K562 (cell line): ENCODE data around the gene C16orf89. TPM values are rescaled to one million over a fixed set of nuclear protein-coding genes. Genes with fewer than 3 reads are reported as not detected.
A peak's percentile ranks its signal among the peaks of the same experiment; 100 is the strongest.

Source experiments
- ATAC-seq: fragments of 200-7000 bp; cut with Tn5 transposase; 3 replicates; pipeline ENCODE4 v1.9.1; 2020; ENCODE audit warnings: moderate library complexity
- BruUV-seq: library from RNA; stranded (reverse); fragments of 400-500 nt; replicated peaks from 2 replicates; lab custom pipeline; 2021; lab: Mats Ljungman, UMichigan
- CTCF ChIA-PET: fragments of 300-600 bp; formaldehyde crosslinking; extraction: SDS; loops from one replicate; lab custom pipeline; 2021; ENCODE audit warnings: low intra/inter-chr PET ratio; lab: Yijun Ruan, JAX
- POLR2A ChIA-PET: fragments of 300-600, 350-650 bp; sonication (Branson Sonifier 250); formaldehyde crosslinking; extraction: SDS; loops from one replicate; lab custom pipeline; 2021; ENCODE audit warnings: antibody characterized with exemption, inconsistent platforms; lab: Yijun Ruan, JAX
- DNase-seq, 4 experiments: peaks; one replicate each; pipeline versions ENCODE4 v3.0.0 to v3.0.0-alpha.2; 2011 to 2018; ENCODE audit warnings: low spot score in 3 of 4, mixed read lengths in 3 of 4; ENCODE audit errors: extremely low read depth in 1 of 4
- FAIRE-seq: peaks from 2 replicates; lab custom pipeline; 2011; peaks lifted over from hg19 to GRCh38; lab: Jason Lieb, UNC
- H2AFZ ChIP-seq: 2 replicates; pipeline ENCODE4 v1.6.0; 2011; ENCODE audit warnings: low read depth, low read length, control low read depth, inconsistent platforms
- H3K27ac ChIP-seq: fragments of 200-600 bp; 3 replicates; pipeline ENCODE4 v1.8.0; 2011; ENCODE audit warnings: low read depth, mild to moderate bottlenecking, control low read depth, inconsistent platforms, low read length, moderate library complexity, mixed read lengths; ENCODE audit errors: extremely low read depth
- H3K27me3 ChIP-seq, 2 experiments: fragments of 300-600 bp in 1 of 2; 2 replicates in 1 of 2; 3 replicates in 1 of 2; pipeline versions ENCODE4 v1.6.0 to v1.8.0; 2011; ENCODE audit warnings: inconsistent platforms in 2 of 2, low read length in 2 of 2, mild to moderate bottlenecking in 1 of 2, mixed read lengths in 1 of 2, moderate library complexity in 1 of 2; ENCODE audit not compliant: control insufficient read depth in 2 of 2, insufficient read depth in 2 of 2
- H3K36me3 ChIP-seq: fragments of 300-600 bp; 3 replicates; pipeline ENCODE4 v1.8.0; 2011; ENCODE audit warnings: mild to moderate bottlenecking, low read length, inconsistent platforms; ENCODE audit not compliant: control insufficient read depth, insufficient read depth
- H3K4me1 ChIP-seq, 2 experiments: fragments of 200-600 bp in 1 of 2; replicated peaks in 1 of 2; 2 replicates in 1 of 2; 3 replicates in 1 of 2; pipeline versions ENCODE4 v1.5.1 to v1.8.0; 2011; ENCODE audit warnings: inconsistent platforms in 2 of 2, low read length in 2 of 2, mild to moderate bottlenecking in 1 of 2, mixed read lengths in 1 of 2, moderate library complexity in 1 of 2; ENCODE audit not compliant: control insufficient read depth in 2 of 2, insufficient read depth in 2 of 2
- H3K4me2 ChIP-seq: 2 replicates; pipeline ENCODE4 v1.6.1; 2011; ENCODE audit warnings: low read length, control low read depth, inconsistent platforms, mixed read lengths; ENCODE audit not compliant: insufficient read depth
- H3K4me3 ChIP-seq: fragments of 200-600 bp; sonication (generic), shearing (Covaris generic); 2 replicates; pipeline ENCODE4 v1.5.1; 2016; ENCODE audit warnings: control low read depth, inconsistent platforms
- H3K79me2 ChIP-seq: fragments of 200-600 bp; 3 replicates; pipeline ENCODE4 v1.8.0; 2011; ENCODE audit warnings: low read length, inconsistent platforms; ENCODE audit not compliant: control insufficient read depth, insufficient read depth
- H3K9ac ChIP-seq, 2 experiments: 2 replicates each; pipeline versions ENCODE4 v1.6.0 to v1.6.1; 2011; ENCODE audit warnings: low read depth in 2 of 2, low read length in 2 of 2, control low read depth in 1 of 2, inconsistent platforms in 1 of 2, mild to moderate bottlenecking in 1 of 2, mixed read lengths in 1 of 2; ENCODE audit not compliant: insufficient read depth in 1 of 2
- H3K9me1 ChIP-seq: one replicate; pipeline ENCODE4 v1.6.0; 2011; ENCODE audit warnings: inconsistent platforms, mild to moderate bottlenecking, low read length, moderate library complexity; ENCODE audit not compliant: control insufficient read depth, insufficient read depth
- H3K9me3 ChIP-seq: replicated peaks from 2 replicates; pipeline ENCODE4 v1.5.1; 2011; ENCODE audit warnings: low read depth, low read length, inconsistent platforms; ENCODE audit not compliant: control insufficient read depth, insufficient read depth
- H4K20me1 ChIP-seq: replicated peaks from 2 replicates; pipeline ENCODE4 v1.6.1; 2011; ENCODE audit warnings: low read length, inconsistent platforms, mixed read lengths; ENCODE audit not compliant: control insufficient read depth, insufficient read depth
- CREB3L1 ChIP-seq: fragments of 450-650 bp; IDR thresholded peaks from 2 replicates; pipeline ENCODE4 v1.6.1; 2014; ENCODE audit warnings: low read depth, mild to moderate bottlenecking, moderate library complexity, borderline replicate concordance
- ELF4 ChIP-seq: fragments of 450-650 bp; formaldehyde crosslinking; IDR thresholded peaks from 2 replicates; pipeline ENCODE4 v1.4.0; 2022; ENCODE audit warnings: missing genetic modification characterization
- EP400 ChIP-seq: fragments of 450-650 bp; IDR thresholded peaks from 2 replicates; pipeline ENCODE4 v1.6.1; 2017; ENCODE audit warnings: antibody characterized with exemption, mild to moderate bottlenecking, moderate library complexity
- HINFP ChIP-seq: fragments of 450-650 bp; conservative IDR thresholded peaks from 2 replicates; pipeline ENCODE4 v1.6.1; 2016; ENCODE audit warnings: missing genetic modification characterization, low read depth, mild to moderate bottlenecking, control low read depth, missing compliant biosample characterization
- HOXB6 ChIP-seq: fragments of 250-450 bp; sonication (Bioruptor Pico); IDR thresholded peaks from 2 replicates; pipeline ENCODE4 v1.5.1; 2022; ENCODE audit warnings: mild to moderate bottlenecking, borderline replicate concordance
- KLF13 ChIP-seq: fragments of 450-650 bp; IDR thresholded peaks from 2 replicates; pipeline ENCODE4 v1.6.1; 2016; ENCODE audit warnings: missing genetic modification characterization, low read depth, mild to moderate bottlenecking, missing compliant biosample characterization, moderate library complexity, borderline replicate concordance
- LARP7 ChIP-seq: fragments of 450-650 bp; IDR thresholded peaks from 2 replicates; pipeline ENCODE4 v1.6.1; 2016
- MAX ChIP-seq: sonication (generic); formaldehyde crosslinking; IDR thresholded peaks from 2 replicates; pipeline ENCODE4 v1.9.0; 2022; ENCODE audit warnings: mild to moderate bottlenecking, missing genetic modification reagents
- NR2C1 ChIP-seq, 2 experiments: fragments of 450-650 bp; IDR thresholded peaks; 2 replicates each; pipeline ENCODE4 v1.6.1; 2017; ENCODE audit warnings: mild to moderate bottlenecking in 2 of 2, antibody characterized with exemption in 1 of 2, inconsistent platforms in 1 of 2, missing compliant biosample characterization in 1 of 2, missing genetic modification characterization in 1 of 2
- WGBS: fragments of 100-300 bp; shearing (Covaris generic); methylation state at CpG from one replicate; pipeline ENCODE4 v1.1.6; 2016; ENCODE audit warnings: low coverage, mixed read lengths; ENCODE audit not compliant: insufficient coverage; ENCODE audit errors: missing lambda C conversion rate; 5-methylcytosine and 5-hydroxymethylcytosine counted together
- in situ Hi-C: fragments of 300-500 bp; cut with MboI; formaldehyde crosslinking; loops from 4 replicates; pipeline ENCODE4 v1.15.0; 2018; ENCODE audit warnings: inconsistent platforms, mixed read lengths
- intact Hi-C: fragments of 100-400 bp; cut with micrococcal nuclease; formaldehyde crosslinking; loops from 2 replicates; pipeline ENCODE4 v1.14.2; 2022
- polyA plus RNA-seq, 8 experiments: library from polyadenylated mRNA; depleted of rRNA in 4 of 8; stranded (reverse) in 5 of 8; unstranded in 3 of 8; fragments of >200 nt; fragmentation: Nextera tagmentation in 2 of 8; fragmentation: Illumina TruSeq in 1 of 8; extraction: Ambion mirVana in 2 of 8; extraction: Trizol in 1 of 8; gene quantifications; 2 replicates each; pipeline versions ENCODE4 v1.2.1 to v1.2.3, GENCODE V29; 2011 to 2014; ENCODE audit warnings: inconsistent platforms in 1 of 8, missing spikeins in 1 of 8
- total RNA-seq, 7 experiments: library from RNA; depleted of rRNA in 6 of 7; stranded (reverse); fragments of >200 nt in 6 of 7; fragmentation: Illumina TruSeq in 2 of 7; extraction: Trizol in 2 of 7; gene quantifications; 2 replicates each; pipeline versions ENCODE4 v1.2.1 to v1.2.3, GENCODE V29; 2011 to 2021; ENCODE audit warnings: low replicate concordance in 1 of 7

The C16orf89 gene
- total and polyA plus RNA-seq, 9 of the 15 experiments (the other 6 are each of a cell fraction or from before 2014, with no cell fraction given): not detected

GRCh38 chr16:5072334-5073278, 6.8 kb upstream of the C16orf89 start:
- 45% methylated on average over 12 of the region's 12 CpGs for WGBS

More at GRCh38 chr16:5072334-5073278, 6.8 kb upstream of the C16orf89 start:
- ATAC-seq (peak; percentile 13; the same call in 2 of the 3 replicates), FAIRE-seq (no peak), DNase-seq (no peak)
- Histone ChIP-seq H3K36me3 (peaks cover 31% of the 10 kb centered on the region), H3K9me3 (peaks cover 5% of the 10 kb centered on the region; the same call in 1 of the 2 replicates), H3K4me1 (peaks cover 5 to 6% of the 10 kb centered on the region in 2 experiments; a peak in 3 of 5 replicates), H3K27ac (peak overlapping the region; percentile 74), H4K20me1 (no peaks in the 10 kb centered on the region), H2AFZ (peak overlapping the region; percentile 96), H3K27me3 (peaks cover 0 to 5% of the 10 kb centered on the region in 2 experiments; a peak in 1 of 5 replicates), H3K79me2 (peaks cover 16% of the 10 kb centered on the region), H3K4me3 (peak overlapping the region; percentile 94), H3K9me1 (no peaks in the 10 kb centered on the region), H3K9ac (peak overlapping the region; percentile 83 to 93; a peak in 3 of 4 replicates), H3K4me2 (peak overlapping the region; percentile 99)
- ChIA-PET CTCF (no interaction called here), POLR2A (interaction anchor here (0.5 to 1.5 kb wide), 6 partner anchors 9 to 665 kb away, joined by 3 to 6 read pairs (median 4); no protein-coding TSS in a partner anchor)
- in situ Hi-C loops: no loop called here
- intact Hi-C loops: no loop called here
- TF ChIP-seq EP400 (no peak), HINFP (tag) (no peak), ELF4 (no peak), CREB3L1 (peak; percentile 7; the same call in 1 of the 2 replicates), LARP7 (no peak), HOXB6 (CRISPR knock-in tag) (no peak), MAX (0 out of 2 replicates have a peak, but pooled peaks have one; percentile 3), NR2C1 (IDR thresholded peaks at IDR 0.05) (no peak), NR2C1 (tag; IDR thresholded peaks at IDR 0.05) (no peak), KLF13 (tag) (no peak)
- BruUV-seq: no TSS peak
